Endothelial cell (in vitro differentiated cells): ENCODE results near the gene KIF17. TPM values are rescaled to one million over a fixed set of nuclear protein-coding genes. Genes with fewer than 3 reads are reported as not detected.

Experiments used
- DNase-seq: peaks from one replicate; pipeline ENCODE4 v3.0.0; 2021; ENCODE audit warnings: low spot score
- H3K27ac Mint-ChIP-seq: one replicate; pipeline ENCODE4 v1.8.0; 2021; ENCODE audit warnings: mixed read lengths, inconsistent platforms; ENCODE audit not compliant: unreplicated experiment
- H3K27me3 Mint-ChIP-seq: one replicate; pipeline ENCODE4 v1.8.0; 2021; ENCODE audit warnings: mild to moderate bottlenecking, moderate library complexity, mixed read lengths, inconsistent platforms; ENCODE audit not compliant: unreplicated experiment
- H3K36me3 Mint-ChIP-seq: one replicate; pipeline ENCODE4 v1.8.0; 2021; ENCODE audit warnings: mild to moderate bottlenecking, low read depth, mixed read lengths, inconsistent platforms; ENCODE audit not compliant: unreplicated experiment
- H3K4me1 Mint-ChIP-seq: one replicate; pipeline ENCODE4 v1.8.0; 2021; ENCODE audit warnings: mild to moderate bottlenecking, mixed read lengths, inconsistent platforms; ENCODE audit not compliant: unreplicated experiment
- H3K4me3 Mint-ChIP-seq: one replicate; pipeline ENCODE4 v1.8.0; 2021; ENCODE audit warnings: mild to moderate bottlenecking, mixed read lengths, inconsistent platforms; ENCODE audit not compliant: unreplicated experiment
- H3K9me3 Mint-ChIP-seq: one replicate; pipeline ENCODE4 v1.8.0; 2021; ENCODE audit warnings: mixed read lengths, inconsistent platforms; ENCODE audit not compliant: unreplicated experiment
- total RNA-seq: library from RNA; stranded (reverse); fragmentation: NEBNext Ultra II Directional; extraction: Animal tissue kit (Norgen Biotek cat#: 25700); gene quantifications from one replicate; pipeline ENCODE4 v1.2.1, GENCODE V29; 2021; ENCODE audit not compliant: unreplicated experiment
- TF ChIP-seq, protein P1 (sequence below): fragments of 200-600 bp; sonication (generic); IDR thresholded peaks from one replicate; pipeline ENCODE4 v1.5.0; 2021; ENCODE audit warnings: antibody characterized with exemption; ENCODE audit not compliant: unreplicated experiment

The KIF17 gene
- total RNA-seq, 1 donor from 2014 or later = 1.8 TPM

DNA sequence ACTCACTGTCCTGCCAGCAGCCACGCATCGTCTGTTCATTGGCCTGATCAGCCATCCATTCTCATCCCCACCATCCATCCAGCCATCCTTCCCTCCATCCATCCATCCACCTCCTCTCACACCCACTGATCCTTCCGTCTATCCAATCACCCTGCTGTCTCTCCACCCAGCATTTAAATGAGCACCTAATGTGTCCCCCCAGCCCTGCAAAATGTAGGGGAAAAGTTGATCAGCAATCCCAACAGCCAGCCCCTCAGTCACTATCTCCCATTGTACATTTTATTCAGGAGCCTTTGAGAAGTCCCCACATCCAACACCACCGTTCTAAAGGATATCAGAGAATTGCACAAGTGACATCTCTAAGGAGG is 45.6 kb downstream of the KIF17 start:
- Mint-ChIP-seq H3K27me3 (peaks cover 6% of the 10 kb centered on the region), H3K36me3 (no peaks in the 10 kb centered on the region), H3K27ac (no peak overlapping the region), H3K4me1 (no peaks in the 10 kb centered on the region), H3K4me3 (no peak overlapping the region), H3K9me3 (no peaks in the 10 kb centered on the region)
- DNase-seq = no peak
- TF ChIP-seq, protein P1, sequence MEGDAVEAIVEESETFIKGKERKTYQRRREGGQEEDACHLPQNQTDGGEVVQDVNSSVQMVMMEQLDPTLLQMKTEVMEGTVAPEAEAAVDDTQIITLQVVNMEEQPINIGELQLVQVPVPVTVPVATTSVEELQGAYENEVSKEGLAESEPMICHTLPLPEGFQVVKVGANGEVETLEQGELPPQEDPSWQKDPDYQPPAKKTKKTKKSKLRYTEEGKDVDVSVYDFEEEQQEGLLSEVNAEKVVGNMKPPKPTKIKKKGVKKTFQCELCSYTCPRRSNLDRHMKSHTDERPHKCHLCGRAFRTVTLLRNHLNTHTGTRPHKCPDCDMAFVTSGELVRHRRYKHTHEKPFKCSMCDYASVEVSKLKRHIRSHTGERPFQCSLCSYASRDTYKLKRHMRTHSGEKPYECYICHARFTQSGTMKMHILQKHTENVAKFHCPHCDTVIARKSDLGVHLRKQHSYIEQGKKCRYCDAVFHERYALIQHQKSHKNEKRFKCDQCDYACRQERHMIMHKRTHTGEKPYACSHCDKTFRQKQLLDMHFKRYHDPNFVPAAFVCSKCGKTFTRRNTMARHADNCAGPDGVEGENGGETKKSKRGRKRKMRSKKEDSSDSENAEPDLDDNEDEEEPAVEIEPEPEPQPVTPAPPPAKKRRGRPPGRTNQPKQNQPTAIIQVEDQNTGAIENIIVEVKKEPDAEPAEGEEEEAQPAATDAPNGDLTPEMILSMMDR = no peak

DNA sequence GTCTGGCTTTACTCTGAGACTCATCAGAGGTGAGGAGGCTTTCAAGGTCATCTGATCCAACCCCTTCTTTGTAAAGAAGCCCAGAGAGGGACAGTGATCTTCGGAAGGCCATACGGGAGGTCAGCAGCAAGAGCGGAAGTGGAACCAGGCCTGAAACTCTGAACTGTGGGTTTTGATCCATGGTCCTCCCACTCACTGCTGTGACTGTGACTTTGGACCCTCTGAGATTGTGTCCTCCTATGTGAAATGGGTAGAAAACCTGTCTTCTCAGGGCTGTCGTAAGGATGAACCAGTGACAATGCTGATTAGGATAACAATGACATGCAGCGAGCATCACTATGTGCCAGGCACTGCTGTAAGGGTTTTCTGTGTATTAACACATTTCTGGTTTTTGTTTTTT is 46.9 kb downstream of the KIF17 start:
- Mint-ChIP-seq H3K36me3 (no peaks in the 10 kb centered on the region), H3K9me3 (no peaks in the 10 kb centered on the region), H3K27me3 (peaks cover 6% of the 10 kb centered on the region), H3K4me1 (no peaks in the 10 kb centered on the region), H3K4me3 (no peak overlapping the region), H3K27ac (no peak overlapping the region)
- no peak for DNase-seq
- TF ChIP-seq, protein P1 = no peak

DNA sequence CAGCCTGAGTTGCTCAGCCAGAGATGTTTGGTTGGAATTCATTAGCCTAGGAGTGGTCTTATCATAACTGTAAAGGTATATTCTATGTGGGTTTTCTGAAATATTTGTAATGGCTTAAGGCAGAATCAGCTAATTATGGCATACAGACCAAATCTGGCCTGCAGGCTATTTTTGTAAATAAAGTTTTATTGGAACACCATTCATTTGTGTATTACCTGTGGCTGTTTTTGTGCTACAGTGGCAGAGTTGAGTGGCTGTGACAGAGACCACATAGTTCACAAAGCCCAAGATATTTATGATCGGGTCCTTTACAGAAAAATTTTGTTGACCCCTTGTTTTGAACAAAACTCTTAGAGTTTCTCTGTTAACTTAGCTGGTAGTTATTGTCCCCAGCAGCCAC is 49.2 kb downstream of the KIF17 start:
- peaks cover 6% of the 10 kb centered on the region for H3K27me3 Mint-ChIP-seq
- no peaks in the 10 kb centered on the region for H3K4me1 Mint-ChIP-seq
- H3K36me3 Mint-ChIP-seq = no peaks in the 10 kb centered on the region
- H3K27ac Mint-ChIP-seq = no peak overlapping the region
- H3K9me3 Mint-ChIP-seq = no peaks in the 10 kb centered on the region
- no peak overlapping the region for H3K4me3 Mint-ChIP-seq
- TF ChIP-seq, protein P1 = no peak
- DNase-seq = no peak

DNA sequence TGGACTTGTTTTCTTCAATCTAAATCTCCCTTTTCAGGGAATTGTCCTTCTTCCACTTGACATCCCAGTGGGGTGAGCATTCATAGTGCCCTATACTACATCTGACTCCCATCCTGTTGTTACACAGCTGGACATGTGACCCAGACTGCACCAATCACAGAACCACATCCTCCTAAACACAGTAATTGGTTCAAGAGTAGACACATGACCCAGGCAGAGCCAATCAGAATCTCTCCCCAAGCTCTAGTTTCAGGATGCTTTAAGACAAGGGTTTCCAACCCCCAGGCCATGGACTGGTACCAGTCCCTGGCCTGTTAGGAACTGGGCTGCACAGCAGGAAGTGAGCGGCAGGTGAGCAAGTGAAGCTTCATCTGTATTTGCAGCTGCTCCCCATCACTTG is 51.0 kb downstream of the KIF17 start:
- TF ChIP-seq, protein P1 = no peak
- Mint-ChIP-seq H3K4me3 (no peak overlapping the region), H3K27ac (no peak overlapping the region), H3K27me3 (peaks cover 9% of the 10 kb centered on the region), H3K4me1 (peaks cover 10% of the 10 kb centered on the region), H3K9me3 (no peaks in the 10 kb centered on the region), H3K36me3 (no peaks in the 10 kb centered on the region)
- no peak for DNase-seq

DNA sequence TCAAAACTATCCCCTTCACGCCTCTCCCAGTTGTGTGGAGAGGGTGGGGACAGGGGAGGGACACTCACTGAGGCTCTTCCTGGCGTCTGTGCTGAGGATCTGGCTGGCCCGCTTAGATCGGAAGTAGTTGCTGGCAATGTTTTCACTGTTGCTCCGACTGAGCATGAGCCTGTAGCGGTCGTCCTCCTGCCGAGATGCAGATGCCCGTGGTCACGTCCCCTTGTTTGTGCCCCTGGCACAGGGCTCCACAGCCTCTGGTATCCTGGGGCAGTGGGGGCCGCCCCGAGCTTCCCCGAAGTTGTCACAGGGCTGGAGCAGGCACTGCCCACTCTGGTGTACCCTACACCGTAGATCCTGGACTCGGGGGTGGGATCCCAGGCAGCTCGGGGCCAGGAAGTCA is 51.7 kb downstream of the KIF17 start:
- no peak for DNase-seq
- peaks cover 9% of the 10 kb centered on the region for H3K27me3 Mint-ChIP-seq
- no peaks in the 10 kb centered on the region for H3K36me3 Mint-ChIP-seq
- no peaks in the 10 kb centered on the region for H3K9me3 Mint-ChIP-seq
- TF ChIP-seq, protein P1 = no peak
- H3K4me3 Mint-ChIP-seq = no peak overlapping the region
- peaks cover 11% of the 10 kb centered on the region for H3K4me1 Mint-ChIP-seq
- no peak overlapping the region for H3K27ac Mint-ChIP-seq
